Measurements from ENCODE around the gene OR14K1. TPM values are rescaled to one million over a fixed set of nuclear protein-coding genes. Genes with fewer than 3 reads are reported as not detected.
"Not testable (repeated sequence)": the region's sequence is repeated elsewhere in the genome, so short reads cannot be mapped to it uniquely, and the experiment has no call there.

The OR14K1 gene, protein sequence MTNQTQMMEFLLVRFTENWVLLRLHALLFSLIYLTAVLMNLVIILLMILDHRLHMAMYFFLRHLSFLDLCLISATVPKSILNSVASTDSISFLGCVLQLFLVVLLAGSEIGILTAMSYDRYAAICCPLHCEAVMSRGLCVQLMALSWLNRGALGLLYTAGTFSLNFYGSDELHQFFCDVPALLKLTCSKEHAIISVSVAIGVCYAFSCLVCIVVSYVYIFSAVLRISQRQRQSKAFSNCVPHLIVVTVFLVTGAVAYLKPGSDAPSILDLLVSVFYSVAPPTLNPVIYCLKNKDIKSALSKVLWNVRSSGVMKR
- total RNA-seq: not detected
- total RNA-seq: 0 reads per million in 2 donors

DNA sequence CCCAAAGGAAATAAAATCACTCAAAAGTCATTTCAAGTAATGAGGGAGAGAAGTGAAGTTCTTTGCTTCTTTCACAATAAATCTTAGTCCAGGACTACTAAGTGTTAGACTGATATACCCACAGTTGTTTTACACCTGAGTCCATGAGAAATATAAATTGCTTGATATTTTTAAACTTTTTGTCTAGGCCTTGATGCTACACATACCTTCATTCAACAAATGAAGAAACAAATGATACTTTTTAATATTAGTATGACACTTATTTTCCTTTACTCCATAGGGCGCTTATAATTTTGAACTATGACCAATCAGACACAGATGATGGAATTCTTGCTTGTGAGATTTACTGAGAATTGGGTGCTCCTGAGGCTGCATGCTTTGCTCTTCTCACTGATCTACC is at the start of gene OR14K1:
Gene OR14K1 (plus strand): TSS at position 301 of the 400 bp plus-strand sequence. CDS start 0 bp downstream, at position 301.
- no peaks in the 10 kb centered on the region for H3K27me3 Mint-ChIP-seq
- no peak within 1 kb of the TSS for H3K27ac Mint-ChIP-seq
- ATAC-seq (no peak), DNase-seq (no peak)
- H3K4me3 Mint-ChIP-seq: no peak within 1 kb of the TSS
- no peaks in the 10 kb centered on the region for H3K4me1 Mint-ChIP-seq
- H3K36me3 Mint-ChIP-seq (ENCODE audit: low read depth): no peaks in the 10 kb centered on the region
- no peaks in the 10 kb centered on the region for H3K9me3 ChIP-seq (ENCODE audit: control insufficient read depth, low read length, poor library complexity, severe bottlenecking)

DNA sequence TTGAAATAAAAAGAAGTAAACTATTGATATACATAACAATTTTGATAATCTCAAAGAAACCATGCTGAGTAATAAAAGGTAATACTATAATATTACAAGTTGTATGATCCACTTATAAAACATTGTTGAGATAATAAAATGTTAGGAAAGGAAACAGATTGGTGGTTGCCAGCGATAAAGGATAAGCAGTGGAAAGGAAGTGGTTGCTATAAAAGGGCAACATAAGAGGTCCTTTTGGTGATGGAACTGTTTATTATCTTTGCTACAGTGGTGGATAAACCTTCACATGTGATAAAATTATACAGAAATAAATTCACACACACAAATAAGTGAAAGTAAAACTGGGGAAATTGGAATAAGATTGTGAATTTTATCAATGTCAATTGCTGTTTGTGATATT is 37.1 kb upstream of the OR14K1 start:
- H3K27me3 Mint-ChIP-seq: no peaks in the 10 kb centered on the region
- no peak overlapping the region for H3K27ac Mint-ChIP-seq
- no peaks in the 10 kb centered on the region for H3K9me3 ChIP-seq (ENCODE audit: control insufficient read depth, low read length, poor library complexity, severe bottlenecking)
- ATAC-seq (no peak), DNase-seq (no peak)
- no peaks in the 10 kb centered on the region for H3K36me3 Mint-ChIP-seq (ENCODE audit: low read depth)
- H3K4me1 Mint-ChIP-seq: no peaks in the 10 kb centered on the region
- no peak overlapping the region for H3K4me3 Mint-ChIP-seq

GRCh38 chr1:247710681-247711080 is 27.7 kb upstream of the OR14K1 start:
- not testable (repeated sequence) for H3K36me3 Mint-ChIP-seq (ENCODE audit: low read depth); H3K27ac Mint-ChIP-seq; H3K27me3 Mint-ChIP-seq; ATAC-seq; H3K9me3 ChIP-seq (ENCODE audit: control insufficient read depth, low read length, poor library complexity, severe bottlenecking); H3K4me1 Mint-ChIP-seq; DNase-seq; H3K4me3 Mint-ChIP-seq

DNA sequence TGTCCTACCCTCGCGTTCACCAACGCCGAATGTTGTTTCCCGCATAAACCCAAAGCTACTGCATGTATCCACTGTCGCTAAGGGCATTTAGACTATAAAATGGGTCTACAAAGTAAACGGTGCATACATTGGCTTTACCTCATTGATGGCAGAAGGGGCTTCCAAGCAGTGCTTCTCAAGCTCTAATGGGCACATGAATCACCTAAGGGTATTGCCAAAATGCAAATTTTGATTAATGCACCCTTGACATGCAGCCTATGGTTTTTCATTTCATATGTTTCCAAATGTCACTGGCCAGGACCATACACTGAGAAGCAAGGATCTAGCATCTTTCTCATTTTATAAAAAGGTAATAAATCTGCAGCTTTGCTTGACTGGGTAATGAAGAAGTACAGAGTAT is 24.7 kb upstream of the OR14K1 start:
- H3K36me3 Mint-ChIP-seq (ENCODE audit: low read depth): no peaks in the 10 kb centered on the region
- no peak for ATAC-seq
- no peak for DNase-seq
- H3K9me3 ChIP-seq (ENCODE audit: control insufficient read depth, low read length, poor library complexity, severe bottlenecking): no peaks in the 10 kb centered on the region
- H3K27ac Mint-ChIP-seq: no peak overlapping the region
- no peak overlapping the region for H3K4me3 Mint-ChIP-seq
- peaks cover 5% of the 10 kb centered on the region for H3K27me3 Mint-ChIP-seq
- no peaks in the 10 kb centered on the region for H3K4me1 Mint-ChIP-seq

- ATAC-seq: no peak
- Mint-ChIP-seq H3K36me3 (ENCODE audit: low read depth) (no peaks in the 10 kb centered on the region), H3K27ac (no peak within 1 kb of the TSS), H3K27me3 (peaks cover 5% of the 10 kb centered on the region), H3K4me3 (no peak within 1 kb of the TSS), H3K4me1 (no peaks in the 10 kb centered on the region)
- no peaks in the 10 kb centered on the region for H3K9me3 ChIP-seq (ENCODE audit: control insufficient read depth, low read length, poor library complexity, severe bottlenecking)
- no peak for DNase-seq
These were observed 21.9 kb upstream of the OR14K1 start, which contains the start of gene OR6F1 for GRCh38 chr1:247716546-247716945. OR6F1 (minus strand) TSS chr1:247716646; CDS start chr1:247712755, 3,891 bp downstream.

DNA sequence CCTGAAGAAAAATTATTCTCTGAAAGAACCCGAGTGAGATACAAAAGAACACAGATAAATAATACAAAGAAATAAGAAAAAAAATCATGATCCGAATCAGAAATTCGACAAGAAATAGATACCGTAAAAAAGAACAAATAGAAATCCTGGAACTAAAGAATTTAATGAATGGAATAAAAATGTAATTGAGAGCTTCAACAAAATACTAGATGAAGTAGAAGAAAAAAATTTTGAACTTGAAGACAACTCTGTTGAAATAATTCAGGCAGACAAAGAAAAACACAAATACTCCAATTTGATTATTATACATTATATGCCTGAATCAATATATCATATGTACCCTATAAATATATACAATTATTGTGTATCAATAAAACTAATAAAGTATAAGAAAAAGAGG is 17.2 kb upstream of the OR14K1 start:
- Mint-ChIP-seq H3K27me3 (no peaks in the 10 kb centered on the region), H3K27ac (no peak overlapping the region), H3K4me1 (no peaks in the 10 kb centered on the region), H3K36me3 (ENCODE audit: low read depth) (no peaks in the 10 kb centered on the region), H3K4me3 (no peak overlapping the region)
- DNase-seq (no peak), ATAC-seq (no peak)
- no peaks in the 10 kb centered on the region for H3K9me3 ChIP-seq (ENCODE audit: control insufficient read depth, low read length, poor library complexity, severe bottlenecking)

DNA sequence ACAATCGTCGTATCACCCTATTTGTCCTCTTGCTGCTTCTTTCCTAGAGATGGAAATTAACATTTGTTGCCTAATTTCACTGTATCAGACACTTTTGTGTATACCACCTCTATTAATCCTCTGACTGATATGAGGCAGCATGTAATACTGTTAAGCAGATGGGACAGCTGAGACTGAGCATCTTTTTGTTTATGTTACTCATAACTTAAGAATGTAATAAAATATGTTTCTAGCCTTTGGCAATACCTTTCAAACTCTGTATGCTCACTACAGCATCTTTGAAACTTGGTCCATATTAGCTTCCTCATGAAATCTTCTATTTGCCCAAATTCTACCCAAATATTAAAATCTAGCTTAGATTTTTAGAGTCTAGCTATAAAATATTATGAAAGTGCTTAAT is 2.3 kb downstream of the OR14K1 start:
- H3K4me1 Mint-ChIP-seq: no peaks in the 10 kb centered on the region
- no peak overlapping the region for H3K27ac Mint-ChIP-seq
- DNase-seq: no peak
- H3K27me3 Mint-ChIP-seq: no peaks in the 10 kb centered on the region
- H3K9me3 ChIP-seq (ENCODE audit: control insufficient read depth, low read length, poor library complexity, severe bottlenecking): no peaks in the 10 kb centered on the region
- no peak overlapping the region for H3K4me3 Mint-ChIP-seq
- no peak for ATAC-seq
- no peaks in the 10 kb centered on the region for H3K36me3 Mint-ChIP-seq (ENCODE audit: low read depth)

DNA sequence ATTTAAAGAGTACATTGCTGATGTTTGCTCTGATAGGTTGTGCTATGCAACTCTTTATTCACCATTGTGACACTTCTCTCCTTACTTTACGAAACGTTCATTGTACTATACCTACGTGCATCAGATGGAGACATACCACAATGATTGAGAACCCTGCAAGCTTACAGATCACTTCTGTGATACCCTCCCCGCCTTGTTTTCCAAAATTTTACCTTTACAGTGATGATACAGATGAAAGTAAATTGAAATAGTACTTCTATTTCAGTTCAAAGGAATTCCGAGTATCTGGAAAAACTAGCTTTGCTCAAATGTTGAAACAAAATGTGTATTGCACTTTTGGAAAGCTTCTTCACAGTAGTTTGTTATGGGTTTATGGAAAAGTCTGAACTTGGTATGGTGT is 3.3 kb downstream of the OR14K1 start:
- Mint-ChIP-seq H3K36me3 (ENCODE audit: low read depth) (no peaks in the 10 kb centered on the region), H3K4me1 (no peaks in the 10 kb centered on the region)
- no peak for ATAC-seq

DNA sequence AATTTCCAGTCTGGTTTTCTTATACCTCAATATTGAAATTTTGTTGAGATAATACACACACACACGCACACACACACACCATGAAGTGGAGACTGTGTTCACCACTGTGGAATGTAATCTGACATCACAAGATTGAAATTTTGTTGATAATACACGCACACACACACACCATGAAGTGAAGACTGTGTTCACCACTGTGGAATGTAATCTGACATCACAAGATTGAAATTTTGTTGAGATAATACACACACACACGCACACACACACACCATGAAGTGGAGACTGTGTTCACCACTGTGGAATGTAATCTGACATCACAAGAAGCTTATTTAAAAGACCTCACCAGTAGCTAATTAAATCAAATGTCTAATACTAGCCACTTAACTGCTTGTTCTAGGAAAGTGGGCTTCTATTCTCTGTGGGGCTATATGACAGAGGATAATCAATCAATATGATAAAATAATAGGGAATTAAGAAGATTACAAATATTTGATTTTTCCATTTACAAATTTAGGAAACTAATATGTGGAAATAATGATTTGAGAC is 3.9 kb downstream of the OR14K1 start:
- not testable (repeated sequence) for H3K36me3 Mint-ChIP-seq (ENCODE audit: low read depth); H3K27me3 Mint-ChIP-seq; H3K4me3 Mint-ChIP-seq; H3K9me3 ChIP-seq (ENCODE audit: control insufficient read depth, low read length, poor library complexity, severe bottlenecking); DNase-seq; H3K27ac Mint-ChIP-seq; H3K4me1 Mint-ChIP-seq; ATAC-seq

More for the DNA sequence above, 3.3 kb downstream of the OR14K1 start:
- Mint-ChIP-seq H3K27ac (no peak overlapping the region), H3K27me3 (no peaks in the 10 kb centered on the region), H3K4me3 (no peak overlapping the region)
- H3K9me3 ChIP-seq (ENCODE audit: control insufficient read depth, low read length, poor library complexity, severe bottlenecking): no peaks in the 10 kb centered on the region
- DNase-seq: no peak

- H3K27me3 Mint-ChIP-seq: no peaks in the 10 kb centered on the region
- ATAC-seq (no peak), DNase-seq (no peak)
- no peak overlapping the region for H3K4me3 Mint-ChIP-seq
- no peaks in the 10 kb centered on the region for H3K36me3 Mint-ChIP-seq (ENCODE audit: low read depth)
- H3K27ac Mint-ChIP-seq: no peak overlapping the region
- no peaks in the 10 kb centered on the region for H3K4me1 Mint-ChIP-seq
- H3K9me3 ChIP-seq (ENCODE audit: control insufficient read depth, low read length, poor library complexity, severe bottlenecking): peaks cover 2% of the 10 kb centered on the region
These were observed 8.0 kb downstream of the OR14K1 start for GRCh38 chr1:247746391-247746935.

DNA sequence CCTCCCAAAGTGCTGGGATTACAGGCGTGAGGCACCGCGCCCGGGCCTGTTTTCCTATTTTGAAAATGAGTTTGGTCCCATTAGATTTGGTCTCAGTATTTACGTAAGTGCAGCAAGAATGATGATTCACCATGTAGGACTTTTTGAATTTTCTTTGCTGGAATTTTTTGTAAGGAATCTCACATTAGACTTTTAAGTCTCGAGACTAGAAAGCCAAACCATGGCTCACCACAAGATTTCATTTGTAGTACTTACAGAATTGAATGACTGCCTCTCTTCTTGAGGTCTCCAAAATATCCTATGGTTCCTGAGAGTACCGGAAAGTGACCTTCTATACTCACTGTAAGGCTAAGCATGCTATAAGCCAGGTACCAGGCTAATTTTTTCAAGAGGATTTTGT is 9.2 kb downstream of the OR14K1 start:
- Mint-ChIP-seq H3K4me1 (no peaks in the 10 kb centered on the region), H3K27me3 (no peaks in the 10 kb centered on the region), H3K36me3 (ENCODE audit: low read depth) (no peaks in the 10 kb centered on the region), H3K27ac (no peak overlapping the region), H3K4me3 (no peak overlapping the region)
- peaks cover 2% of the 10 kb centered on the region for H3K9me3 ChIP-seq (ENCODE audit: control insufficient read depth, low read length, poor library complexity, severe bottlenecking)
- DNase-seq: no peak
- ATAC-seq: no peak

DNA sequence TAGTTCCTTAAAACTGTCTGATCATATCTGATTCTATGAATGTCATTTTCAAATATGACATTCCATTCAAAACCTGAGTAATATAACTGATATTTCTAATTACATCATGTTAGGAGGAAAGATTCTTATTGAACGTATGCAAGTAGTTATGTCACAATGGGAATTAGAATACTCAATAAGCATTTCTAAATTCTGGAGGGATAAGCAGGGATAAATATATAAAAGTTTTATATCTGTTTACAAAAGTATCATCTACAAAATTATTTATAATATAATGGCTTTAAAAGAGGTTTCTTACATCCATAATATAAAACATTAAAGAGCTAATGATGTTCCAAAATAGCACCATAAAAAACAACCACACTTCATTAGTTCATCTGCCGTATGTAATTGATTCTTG is 9.6 kb downstream of the OR14K1 start, which contains the start of gene OR14A2:
Gene OR14A2 (minus strand): TSS at position 101 of the 400 bp plus-strand sequence.
- no peak within 1 kb of the TSS for H3K4me3 Mint-ChIP-seq
- H3K9me3 ChIP-seq (ENCODE audit: control insufficient read depth, low read length, poor library complexity, severe bottlenecking): peaks cover 2% of the 10 kb centered on the region
- ATAC-seq (no peak), DNase-seq (no peak)
- no peaks in the 10 kb centered on the region for H3K27me3 Mint-ChIP-seq
- no peaks in the 10 kb centered on the region for H3K4me1 Mint-ChIP-seq
- H3K36me3 Mint-ChIP-seq (ENCODE audit: low read depth): no peaks in the 10 kb centered on the region
- no peak within 1 kb of the TSS for H3K27ac Mint-ChIP-seq

DNA sequence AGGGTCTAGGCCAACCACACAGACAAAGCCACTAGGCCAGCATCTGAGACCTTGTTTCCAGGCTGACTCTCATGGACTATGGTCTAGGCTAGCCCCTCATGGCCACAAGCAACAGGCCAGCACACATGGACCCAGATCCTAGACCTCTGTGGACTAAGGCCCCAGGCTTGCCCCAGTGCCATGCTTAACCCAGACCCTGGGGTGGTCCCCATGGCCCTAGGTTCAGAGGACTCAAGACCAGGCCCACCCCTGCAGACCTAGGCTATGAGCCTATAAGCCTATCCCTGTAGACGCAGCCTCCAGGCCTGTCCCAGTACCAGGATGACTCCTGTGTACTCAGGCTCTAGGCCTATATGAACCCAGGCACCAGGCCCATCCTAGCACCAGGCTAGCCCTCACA is 11.5 kb downstream of the OR14K1 start:
- no peak overlapping the region for H3K27ac Mint-ChIP-seq
- H3K4me3 Mint-ChIP-seq: no peak overlapping the region
- no peaks in the 10 kb centered on the region for H3K4me1 Mint-ChIP-seq
- no peaks in the 10 kb centered on the region for H3K36me3 Mint-ChIP-seq (ENCODE audit: low read depth)
- DNase-seq: no peak
- ATAC-seq: no peak
- peaks cover 2% of the 10 kb centered on the region for H3K9me3 ChIP-seq (ENCODE audit: control insufficient read depth, low read length, poor library complexity, severe bottlenecking)
- H3K27me3 Mint-ChIP-seq: no peaks in the 10 kb centered on the region

DNA sequence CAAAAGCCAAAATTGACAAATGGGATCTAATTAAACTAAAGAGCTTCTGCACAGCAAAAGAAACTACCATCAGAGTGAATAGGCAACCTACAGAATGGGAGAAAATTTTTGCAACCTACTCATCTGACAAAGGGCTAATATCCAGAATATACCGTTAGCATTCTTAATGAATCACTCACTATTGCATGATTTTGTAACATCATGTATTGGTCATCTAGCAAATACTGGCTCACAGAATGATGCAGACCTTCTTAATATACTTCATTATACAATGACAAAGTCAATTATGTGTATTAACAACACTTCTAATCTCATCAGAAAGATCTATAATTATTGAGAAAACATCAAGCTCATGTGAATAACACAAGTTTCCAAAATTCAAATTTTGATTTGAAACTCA is 15.9 kb downstream of the OR14K1 start:
- not testable (repeated sequence) for H3K27ac Mint-ChIP-seq; DNase-seq; H3K27me3 Mint-ChIP-seq; H3K4me1 Mint-ChIP-seq; ATAC-seq; H3K4me3 Mint-ChIP-seq; H3K36me3 Mint-ChIP-seq (ENCODE audit: low read depth); H3K9me3 ChIP-seq (ENCODE audit: control insufficient read depth, low read length, poor library complexity, severe bottlenecking)

Data from T-helper 17 cell (primary cell).